ENCODE data around the gene ATP6V1C2. TPM values are rescaled to one million over a fixed set of nuclear protein-coding genes. Genes with fewer than 3 reads are reported as not detected.

ATP6V1C2 gene
- polyA plus RNA-seq, 2 of the 4 experiments (the other 2 are of a cell fraction): 0.08 to 0.14 TPM

GRCh38 chr2:10772201-10772867, 50.9 kb downstream of the ATP6V1C2 start:
- no peak overlapping the region for H3K4me2 ChIP-seq
- no peak for DNase-seq (ENCODE audit: low read depth in 1 of 2, low spot score in 1 of 2)
- ChIA-PET POLR2A (no interaction called here), CTCF (interaction anchor here (0.6 to 1.8 kb wide), 4 partner anchors 12 to 37 kb away, joined by 3 to 5 read pairs (median 4); no protein-coding TSS in a partner anchor)
- no peak overlapping the region for H3K4me3 ChIP-seq
- TF ChIP-seq JUNB (IDR thresholded peaks at IDR 0.05): no peak
- no peak for TF ChIP-seq CTCF (IDR thresholded peaks at IDR 0.05)
- no peak for TF ChIP-seq ZNF302 (CRISPR knock-in tag; IDR thresholded peaks at IDR 0.05)
- no peak for TF ChIP-seq TFCP2L1 (CRISPR knock-in tag; IDR thresholded peaks at IDR 0.05)
- no peak for TF ChIP-seq CHD4 (IDR thresholded peaks at IDR 0.05; ENCODE audit: borderline replicate concordance)
- no peak for TF ChIP-seq ZFP36 (IDR thresholded peaks at IDR 0.05; ENCODE audit: borderline replicate concordance, partially characterized antibody)
- no peak for TF ChIP-seq JUN (IDR thresholded peaks at IDR 0.05)
- TF ChIP-seq EHF (CRISPR knock-in tag; IDR thresholded peaks at IDR 0.05): no peak
- no peak for TF ChIP-seq ATOH8 (CRISPR knock-in tag; IDR thresholded peaks at IDR 0.05; ENCODE audit: low read depth)
- TF ChIP-seq HDAC2 (IDR thresholded peaks at IDR 0.05): no peak
- no peak for TF ChIP-seq HEYL (CRISPR knock-in tag; IDR thresholded peaks at IDR 0.05)
- no peak for TF ChIP-seq CEBPB (IDR thresholded peaks at IDR 0.05)
- no peak for TF ChIP-seq RAD21 (conservative IDR thresholded peaks at IDR 0.05 in 1 of 2, IDR thresholded peaks at IDR 0.05 in 1 of 2)
- TF ChIP-seq ZSCAN20 (CRISPR knock-in tag; IDR thresholded peaks at IDR 0.05): no peak
- no peaks in the 10 kb centered on the region for H3K9me3 ChIP-seq
- no peaks in the 10 kb centered on the region for H3K4me1 ChIP-seq
- no peak for FAIRE-seq
- ATAC-seq: no peak
- no peak overlapping the region for H3K27ac ChIP-seq
- WGBS (ENCODE audit: missing lambda C conversion rate): 76% methylated on average over 12 of the region's 12 CpGs

DNA sequence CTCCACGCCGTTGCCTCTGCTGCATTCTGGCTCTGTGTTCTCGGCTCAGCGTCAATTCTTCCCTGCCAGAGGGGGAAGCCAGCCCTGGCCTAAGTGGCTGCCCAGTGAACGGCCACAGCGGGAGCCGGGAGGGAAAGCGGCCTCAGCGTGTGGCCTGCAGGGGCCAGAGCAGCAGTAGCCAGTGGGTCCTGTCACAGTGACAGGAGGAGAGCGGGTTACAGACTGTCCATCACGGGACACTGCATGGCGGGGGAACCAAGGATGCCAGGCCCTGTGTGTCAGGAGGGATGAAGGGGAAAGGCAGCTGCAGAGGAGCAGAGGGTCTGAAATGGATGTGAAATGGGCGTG, 51.4 kb downstream of the ATP6V1C2 start:
- CTCF ChIA-PET: interaction anchor here (0.6 to 0.9 kb wide), 4 partner anchors 19 to 124 kb away, joined by 3 to 4 read pairs (median 3); no protein-coding TSS in a partner anchor
- H3K27ac ChIP-seq: no peak overlapping the region

More for the DNA sequence above, 51.4 kb downstream of the ATP6V1C2 start:
- no peak for DNase-seq (ENCODE audit: low read depth in 1 of 2, low spot score in 1 of 2)
- no peaks in the 10 kb centered on the region for H3K9me3 ChIP-seq
- POLR2A ChIA-PET: no interaction called here
- no peak for TF ChIP-seq ZNF302 (CRISPR knock-in tag; IDR thresholded peaks at IDR 0.05)
- TF ChIP-seq POLR2AphosphoS2 (conservative IDR thresholded peaks at IDR 0.05; ENCODE audit: low read length): no peak
- TF ChIP-seq KDM1A (IDR thresholded peaks at IDR 0.05; ENCODE audit: low read depth): no peak
- TF ChIP-seq ZFP36 (IDR thresholded peaks at IDR 0.05; ENCODE audit: borderline replicate concordance, partially characterized antibody): no peak
- TF ChIP-seq RFX5 (IDR thresholded peaks at IDR 0.05): no peak
- TF ChIP-seq ZC3H11A (IDR thresholded peaks at IDR 0.05): no peak
- no peak for TF ChIP-seq ATOH8 (CRISPR knock-in tag; IDR thresholded peaks at IDR 0.05; ENCODE audit: low read depth)
- no peak for TF ChIP-seq CBX8 (IDR thresholded peaks at IDR 0.05)
- no peak for TF ChIP-seq FOSL2 (IDR thresholded peaks at IDR 0.05)
- no peak for TF ChIP-seq FOSL2 (CRISPR knock-in tag; IDR thresholded peaks at IDR 0.05)
- TF ChIP-seq POLR2A (IDR thresholded peaks at IDR 0.05; ENCODE audit: low read length): no peak
- no peak for TF ChIP-seq PHF8 (IDR thresholded peaks at IDR 0.05; ENCODE audit: borderline replicate concordance, low read depth)
- TF ChIP-seq, protein P1, sequence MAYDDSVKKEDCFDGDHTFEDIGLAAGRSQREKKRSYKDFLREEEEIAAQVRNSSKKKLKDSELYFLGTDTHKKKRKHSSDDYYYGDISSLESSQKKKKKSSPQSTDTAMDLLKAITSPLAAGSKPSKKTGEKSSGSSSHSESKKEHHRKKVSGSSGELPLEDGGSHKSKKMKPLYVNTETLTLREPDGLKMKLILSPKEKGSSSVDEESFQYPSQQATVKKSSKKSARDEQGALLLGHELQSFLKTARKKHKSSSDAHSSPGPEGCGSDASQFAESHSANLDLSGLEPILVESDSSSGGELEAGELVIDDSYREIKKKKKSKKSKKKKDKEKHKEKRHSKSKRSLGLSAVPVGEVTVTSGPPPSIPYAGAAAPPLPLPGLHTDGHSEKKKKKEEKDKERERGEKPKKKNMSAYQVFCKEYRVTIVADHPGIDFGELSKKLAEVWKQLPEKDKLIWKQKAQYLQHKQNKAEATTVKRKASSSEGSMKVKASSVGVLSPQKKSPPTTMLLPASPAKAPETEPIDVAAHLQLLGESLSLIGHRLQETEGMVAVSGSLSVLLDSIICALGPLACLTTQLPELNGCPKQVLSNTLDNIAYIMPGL (CRISPR knock-in tag; IDR thresholded peaks at IDR 0.05; ENCODE audit: borderline replicate concordance): no peak
- TF ChIP-seq, protein P2, sequence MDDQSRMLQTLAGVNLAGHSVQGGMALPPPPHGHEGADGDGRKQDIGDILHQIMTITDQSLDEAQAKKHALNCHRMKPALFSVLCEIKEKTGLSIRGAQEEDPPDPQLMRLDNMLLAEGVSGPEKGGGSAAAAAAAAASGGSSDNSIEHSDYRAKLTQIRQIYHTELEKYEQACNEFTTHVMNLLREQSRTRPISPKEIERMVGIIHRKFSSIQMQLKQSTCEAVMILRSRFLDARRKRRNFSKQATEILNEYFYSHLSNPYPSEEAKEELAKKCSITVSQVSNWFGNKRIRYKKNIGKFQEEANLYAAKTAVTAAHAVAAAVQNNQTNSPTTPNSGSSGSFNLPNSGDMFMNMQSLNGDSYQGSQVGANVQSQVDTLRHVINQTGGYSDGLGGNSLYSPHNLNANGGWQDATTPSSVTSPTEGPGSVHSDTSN (IDR thresholded peaks at IDR 0.05): no peak
- no peak for TF ChIP-seq NR3C1 (IDR thresholded peaks at IDR 0.05)
- no peak for TF ChIP-seq FOSB (CRISPR knock-in tag; IDR thresholded peaks at IDR 0.05)
- H3K4me3 ChIP-seq: no peak overlapping the region
- ATAC-seq: no peak
- no peak for FAIRE-seq
- WGBS (ENCODE audit: missing lambda C conversion rate): 88% methylated on average over 12 of the region's 13 CpGs
- H3K4me2 ChIP-seq: no peak overlapping the region
- H3K4me1 ChIP-seq: no peaks in the 10 kb centered on the region
